Kidney (tissue), 14 donors: ENCODE measurements around the gene NIPAL4. TPM values are rescaled to one million over a fixed set of nuclear protein-coding genes. Genes with fewer than 3 reads are reported as not detected.

Experiments
- DNase-seq, 5 donors: peaks; one replicate each; pipeline ENCODE4 v3.0.0-alpha.2; 2013 to 2020
- FAIRE-seq: peaks from 2 replicates; lab custom pipeline; 2012; peaks lifted over from hg19 to GRCh38; lab: Jason Lieb, UNC
- H3K27ac ChIP-seq, 2 donors: one replicate each; pipeline ENCODE4 v1.7.0; 2013; ENCODE audit warnings: low read depth in 2 of 2, low read length in 2 of 2, inconsistent platforms in 1 of 2
- H3K27me3 ChIP-seq: one replicate; pipeline ENCODE4 v1.7.1; 2013; ENCODE audit warnings: low read length, inconsistent platforms; ENCODE audit not compliant: control insufficient read depth, insufficient read depth
- H3K36me3 ChIP-seq, 3 donors: one replicate each; pipeline versions ENCODE4 v1.7.0 to v1.7.1; 2013; ENCODE audit warnings: low read length in 3 of 3, control low read depth in 1 of 3, inconsistent platforms in 1 of 3; ENCODE audit not compliant: insufficient read depth in 3 of 3, control insufficient read depth in 2 of 3
- H3K4me1 ChIP-seq, 3 donors: one replicate each; pipeline versions ENCODE4 v1.7.0 to v1.7.1; 2013; ENCODE audit warnings: low read length in 3 of 3, inconsistent platforms in 1 of 3, low read depth in 1 of 3; ENCODE audit not compliant: control insufficient read depth in 2 of 3, insufficient read depth in 2 of 3
- H3K4me3 ChIP-seq, 3 donors: one replicate each; pipeline versions ENCODE4 v1.7.0 to v1.8.1; 2013; ENCODE audit warnings: low read length in 3 of 3, control low read depth in 1 of 3, inconsistent platforms in 1 of 3
- H3K9ac ChIP-seq, 3 donors: one replicate each; pipeline versions ENCODE4 v1.7.0 to v1.7.1; 2013; ENCODE audit warnings: low read length in 3 of 3, control low read depth in 1 of 3, inconsistent platforms in 1 of 3
- H3K9me3 ChIP-seq, 3 donors: one replicate each; pipeline versions ENCODE4 v1.7.0 to v1.7.1; 2013; ENCODE audit warnings: low read length in 3 of 3, control low read depth in 1 of 3, inconsistent platforms in 1 of 3; ENCODE audit not compliant: control insufficient read depth in 2 of 3, insufficient read depth in 1 of 3
- intact Hi-C: fragments of 100-400 bp; cut with DNase I; formaldehyde crosslinking; loops from one replicate; pipeline ENCODE4 v1.11.1; 2022
- polyA plus RNA-seq: library from polyadenylated mRNA; stranded (reverse); fragments of 350-450 nt; fragmentation: Illumina TruSeq; extraction: RNeasy Lipid Tissue Mini Kit (QIAGEN cat#74804); gene quantifications from one replicate; pipeline ENCODE4 v1.2.3, GENCODE V29; 2014; ENCODE audit warnings: low read depth, low replicate concordance; ENCODE audit not compliant: insufficient read depth
- total RNA-seq: library from RNA; stranded (reverse); fragmentation: NEBNext Ultra II Directional; extraction: Animal tissue kit (Norgen Biotek cat#: 25700); gene quantifications from one replicate; pipeline ENCODE4 v1.2.1, GENCODE V29; 2021
- TF ChIP-seq, protein P1 (sequence below): IDR thresholded peaks from 3 replicates; pipeline ENCODE4 v1.5.1; 2012; ENCODE audit warnings: mild to moderate bottlenecking, moderate library complexity, borderline replicate concordance; ENCODE audit not compliant: insufficient read depth; ENCODE audit errors: extremely low read depth
- donor health status: control.
- donor health status: control.
- donor health status: control.
- donor health status: control.
- donor health status: control.
- donor health status: DM: yes; HTN: yes; CAD: no.
- donor health status: Normal renal cell carcinoma (clear cell type).

NIPAL4 gene
- total and polyA plus RNA-seq, 2 donors from 2014 or later: not detected

DNA sequence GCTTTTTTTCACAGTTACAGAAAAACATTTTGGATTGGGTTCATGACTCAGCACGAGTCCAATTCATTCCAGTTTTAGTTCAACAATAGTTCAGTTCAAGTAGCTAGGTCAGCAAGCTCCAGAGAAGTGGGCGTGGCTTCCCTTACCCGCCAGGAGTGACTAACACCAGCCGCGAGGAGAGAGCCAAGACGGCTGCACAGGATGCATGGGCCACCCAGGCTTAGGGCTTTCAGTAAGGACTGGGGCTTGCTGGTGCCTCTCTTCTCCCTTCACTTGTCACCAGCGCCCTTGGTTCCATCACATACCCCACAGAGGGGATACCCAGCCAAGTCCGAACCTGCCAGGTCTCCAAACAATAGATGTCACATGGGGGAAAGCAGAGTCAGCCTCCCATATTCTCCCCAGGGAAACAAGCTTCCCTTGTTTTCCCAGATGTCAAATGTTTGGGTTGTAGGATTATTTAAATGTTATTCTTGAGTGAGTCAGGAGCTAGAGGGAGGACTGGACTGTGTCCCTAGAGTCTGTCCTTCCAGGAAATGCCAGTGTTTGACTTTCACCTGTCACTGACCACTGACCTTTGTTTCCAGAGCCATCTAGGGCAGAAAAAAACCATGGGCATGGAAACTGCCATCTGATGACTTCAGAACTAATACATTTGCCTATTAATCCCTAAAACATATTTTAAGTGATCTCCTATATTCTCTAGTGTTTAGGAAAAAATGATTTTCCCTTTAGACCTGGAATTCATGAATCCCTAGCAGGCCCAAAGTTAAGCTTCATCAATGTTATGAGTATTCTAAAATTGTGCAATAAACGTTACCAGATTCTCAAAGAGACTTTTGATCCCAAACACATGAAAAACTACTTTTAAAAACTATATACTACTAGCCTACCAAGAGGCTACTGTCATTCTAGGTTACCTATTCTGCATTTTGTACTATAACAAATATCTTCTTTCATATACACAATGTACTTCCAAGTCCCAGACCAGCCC is 51.9 kb downstream of the NIPAL4 start:
- peak; percentile 52 to 97 (median 57) for DNase-seq
- TF ChIP-seq, protein P1, sequence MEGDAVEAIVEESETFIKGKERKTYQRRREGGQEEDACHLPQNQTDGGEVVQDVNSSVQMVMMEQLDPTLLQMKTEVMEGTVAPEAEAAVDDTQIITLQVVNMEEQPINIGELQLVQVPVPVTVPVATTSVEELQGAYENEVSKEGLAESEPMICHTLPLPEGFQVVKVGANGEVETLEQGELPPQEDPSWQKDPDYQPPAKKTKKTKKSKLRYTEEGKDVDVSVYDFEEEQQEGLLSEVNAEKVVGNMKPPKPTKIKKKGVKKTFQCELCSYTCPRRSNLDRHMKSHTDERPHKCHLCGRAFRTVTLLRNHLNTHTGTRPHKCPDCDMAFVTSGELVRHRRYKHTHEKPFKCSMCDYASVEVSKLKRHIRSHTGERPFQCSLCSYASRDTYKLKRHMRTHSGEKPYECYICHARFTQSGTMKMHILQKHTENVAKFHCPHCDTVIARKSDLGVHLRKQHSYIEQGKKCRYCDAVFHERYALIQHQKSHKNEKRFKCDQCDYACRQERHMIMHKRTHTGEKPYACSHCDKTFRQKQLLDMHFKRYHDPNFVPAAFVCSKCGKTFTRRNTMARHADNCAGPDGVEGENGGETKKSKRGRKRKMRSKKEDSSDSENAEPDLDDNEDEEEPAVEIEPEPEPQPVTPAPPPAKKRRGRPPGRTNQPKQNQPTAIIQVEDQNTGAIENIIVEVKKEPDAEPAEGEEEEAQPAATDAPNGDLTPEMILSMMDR: no peak
- no peak overlapping the region for H3K9ac ChIP-seq
- no peaks in the 10 kb centered on the region for H3K27me3 ChIP-seq
- H3K27ac ChIP-seq: peak overlapping the region; percentile 46 to 71
- no peak for FAIRE-seq
- peaks cover 0 to 7% (median 4%) of the 10 kb centered on the region in 3 donors for H3K4me1 ChIP-seq
- intact Hi-C loops: no loop called here
- no peaks in the 10 kb centered on the region for H3K36me3 ChIP-seq
- no peak overlapping the region for H3K4me3 ChIP-seq
- H3K9me3 ChIP-seq: no peaks in the 10 kb centered on the region

DNA sequence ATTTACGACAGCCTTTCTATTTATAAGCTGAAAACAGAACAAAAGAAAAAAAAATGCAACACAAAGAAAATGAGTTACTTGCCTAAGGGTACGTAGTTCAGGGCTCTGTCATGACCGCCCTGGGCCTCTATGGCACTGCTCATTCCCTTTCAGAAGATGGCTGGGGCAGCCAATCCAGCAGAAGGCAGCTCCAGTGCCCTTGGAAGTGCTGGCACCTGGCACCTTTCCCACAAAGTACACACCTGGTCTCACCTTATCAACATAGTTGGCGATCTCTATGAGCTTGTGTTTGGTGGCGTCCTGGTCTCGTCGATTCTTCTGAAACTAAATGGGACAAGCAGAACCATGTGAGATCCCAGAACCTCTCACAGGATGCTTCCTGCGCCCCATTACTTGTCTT is 53.2 kb downstream of the NIPAL4 start:
- TF ChIP-seq, protein P1: no peak
- H3K27ac ChIP-seq: no peak overlapping the region
- no peak overlapping the region for H3K4me3 ChIP-seq
- H3K9me3 ChIP-seq: no peaks in the 10 kb centered on the region
- no peaks in the 10 kb centered on the region for H3K36me3 ChIP-seq
- FAIRE-seq (no peak), DNase-seq (no peak)
- intact Hi-C loops: no loop called here
- no peak overlapping the region for H3K9ac ChIP-seq
- H3K27me3 ChIP-seq: no peaks in the 10 kb centered on the region
- peaks cover 0 to 2% (median 0%) of the 10 kb centered on the region in 3 donors for H3K4me1 ChIP-seq

DNA sequence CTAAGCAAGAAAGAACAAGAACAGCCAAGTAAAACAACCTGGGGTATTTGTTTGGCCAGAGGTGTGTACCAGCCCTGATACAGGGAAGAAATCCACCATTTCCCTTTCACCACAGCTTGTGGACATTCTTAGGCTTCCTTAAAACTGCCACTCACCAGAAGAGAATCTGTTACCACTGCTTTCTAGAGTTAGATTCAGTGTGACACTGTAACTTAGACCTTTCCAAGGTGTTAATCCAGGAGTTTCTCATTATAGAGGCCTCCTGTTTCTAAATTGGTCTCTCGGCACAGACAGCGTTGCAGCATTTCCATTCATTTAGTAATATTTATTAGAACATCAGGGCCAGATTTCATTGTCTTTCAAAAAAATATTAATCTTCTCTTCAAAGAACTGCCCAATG is 55.0 kb downstream of the NIPAL4 start:
- H3K27me3 ChIP-seq: no peaks in the 10 kb centered on the region
- H3K36me3 ChIP-seq: no peaks in the 10 kb centered on the region
- TF ChIP-seq, protein P1: no peak
- no peaks in the 10 kb centered on the region for H3K9me3 ChIP-seq
- intact Hi-C loops: no loop called here
- H3K9ac ChIP-seq: no peak overlapping the region
- no peak overlapping the region for H3K27ac ChIP-seq
- no peak overlapping the region for H3K4me3 ChIP-seq
- DNase-seq: no peak
- no peak for FAIRE-seq
- H3K4me1 ChIP-seq: peaks cover 0 to 2% (median 0%) of the 10 kb centered on the region in 3 donors
